8988T (cell line): ENCODE measurements around the gene PTPRD.

ENCODE experiments used
- DNase-seq: peaks from one replicate; pipeline ENCODE4 v3.0.0; 2011

PTPRD gene

GRCh38 chr9:8447601-8448000, 2165.2 kb downstream of the PTPRD start:
- no peak for DNase-seq

GRCh38 chr9:8437876-8438275, 2174.9 kb downstream of the PTPRD start:
- no peak for DNase-seq

- DNase-seq = no peak
These were observed 2175.5 kb downstream of the PTPRD start for GRCh38 chr9:8437259-8437658.

GRCh38 chr9:8436786-8437185, 2176.0 kb downstream of the PTPRD start:
- no peak for DNase-seq

- DNase-seq = no peak
These were observed 2178.2 kb downstream of the PTPRD start for GRCh38 chr9:8434621-8435020.

- no peak for DNase-seq
These were observed 2180.6 kb downstream of the PTPRD start for GRCh38 chr9:8432224-8432623.

GRCh38 chr9:8431505-8431904, 2181.3 kb downstream of the PTPRD start:
- no peak for DNase-seq

GRCh38 chr9:8430945-8431344, 2181.9 kb downstream of the PTPRD start:
- DNase-seq = no peak

GRCh38 chr9:8429768-8430167, 2183.0 kb downstream of the PTPRD start:
- DNase-seq = no peak

- no peak for DNase-seq
These were observed 2183.6 kb downstream of the PTPRD start for GRCh38 chr9:8429157-8429556.

GRCh38 chr9:8428389-8428788, 2184.4 kb downstream of the PTPRD start:
- DNase-seq = no peak

GRCh38 chr9:8424786-8425410, 2187.9 kb downstream of the PTPRD start:
- no peak for DNase-seq

- DNase-seq = no peak
These were observed 2192.4 kb downstream of the PTPRD start for GRCh38 chr9:8420416-8420815.

- DNase-seq = no peak
These were observed 2193.1 kb downstream of the PTPRD start for GRCh38 chr9:8419596-8420275.

GRCh38 chr9:8417341-8417740, 2195.5 kb downstream of the PTPRD start:
- DNase-seq = no peak

- DNase-seq = no peak
These were observed 2200.5 kb downstream of the PTPRD start for GRCh38 chr9:8412327-8412726.

- no peak for DNase-seq
These were observed 2204.1 kb downstream of the PTPRD start for GRCh38 chr9:8408575-8409190.

- DNase-seq = no peak
These were observed 2210.7 kb downstream of the PTPRD start for GRCh38 chr9:8401961-8402705.

GRCh38 chr9:8400378-8400777, 2212.4 kb downstream of the PTPRD start:
- no peak for DNase-seq

- no peak for DNase-seq
These were observed 2217.8 kb downstream of the PTPRD start for GRCh38 chr9:8395022-8395421.

- no peak for DNase-seq
These were observed 2218.5 kb downstream of the PTPRD start for GRCh38 chr9:8394341-8394740.

- no peak for DNase-seq
These were observed 2219.9 kb downstream of the PTPRD start for GRCh38 chr9:8392866-8393265.

- no peak for DNase-seq
These were observed 2221.2 kb downstream of the PTPRD start for GRCh38 chr9:8391566-8391965.

GRCh38 chr9:8391132-8391531, 2221.7 kb downstream of the PTPRD start:
- no peak for DNase-seq
